H1 (cell line): ENCODE results near the gene CPA4. TPM values are rescaled to one million over a fixed set of nuclear protein-coding genes. Genes with fewer than 3 reads are reported as not detected.

Source experiments
- CTCF ChIA-PET: fragments of 300-600 bp; sonication (Branson Sonifier 250); formaldehyde crosslinking; loops from one replicate; lab custom pipeline; 2021; ENCODE audit not compliant: partially characterized antibody; lab: Charles Lee
- POLR2A ChIA-PET: fragments of 300-600 bp; sonication (Branson Sonifier 250); formaldehyde crosslinking; loops from one replicate; lab custom pipeline; 2021; ENCODE audit warnings: inconsistent platforms; ENCODE audit not compliant: partially characterized antibody; lab: Charles Lee
- DNase-seq, 2 experiments: peaks; one replicate each; pipeline versions ENCODE4 v3.0.0 to v3.0.0-alpha.2; 2010 to 2022; ENCODE audit warnings: low spot score in 2 of 2, low read depth in 1 of 2, mixed read lengths in 1 of 2
- FAIRE-seq: peaks from 2 replicates; lab custom pipeline; 2011; peaks lifted over from hg19 to GRCh38; lab: Jason Lieb, UNC
- H2AFZ ChIP-seq: 2 replicates; pipeline ENCODE4 v1.8.1; 2012; ENCODE audit warnings: low read length, inconsistent platforms
- H2AK5ac ChIP-seq: 2 replicates; pipeline ENCODE4 v1.6.1; 2013; ENCODE audit warnings: low read depth, low read length
- H2BK120ac ChIP-seq: replicated peaks from 2 replicates; pipeline ENCODE3; 2013; ENCODE audit warnings: low read depth, low read length, inconsistent platforms
- H2BK12ac ChIP-seq: 2 replicates; pipeline ENCODE4 v1.6.1; 2013; ENCODE audit warnings: low read depth, low read length
- H2BK15ac ChIP-seq: 2 replicates; pipeline ENCODE4 v1.6.1; 2013; ENCODE audit warnings: low read length
- H2BK20ac ChIP-seq: 2 replicates; pipeline ENCODE4 v1.6.1; 2013; ENCODE audit warnings: low read length
- H2BK5ac ChIP-seq: 2 replicates; pipeline ENCODE4 v1.6.1; 2013; ENCODE audit warnings: low read depth, low read length
- H3K14ac ChIP-seq: 2 replicates; pipeline ENCODE4 v1.6.1; 2013; ENCODE audit warnings: inconsistent platforms; ENCODE audit not compliant: insufficient read length
- H3K18ac ChIP-seq: 2 replicates; pipeline ENCODE4 v1.6.1; 2013; ENCODE audit warnings: low read length; ENCODE audit errors: extremely low read depth
- H3K23ac ChIP-seq: 2 replicates; pipeline ENCODE4 v1.6.1; 2013; ENCODE audit warnings: inconsistent platforms; ENCODE audit not compliant: insufficient read length
- H3K23me2 ChIP-seq: 2 replicates; pipeline ENCODE4 v1.6.1; 2013; ENCODE audit warnings: low read depth, low read length
- H3K27ac ChIP-seq: 2 replicates; pipeline ENCODE4 v1.6.1; 2011; ENCODE audit warnings: low read depth, low read length, inconsistent platforms
- H3K27me3 ChIP-seq, 4 experiments: replicated peaks in 1 of 4; 1 replicate in 1 of 4; 2 replicates in 3 of 4; pipeline versions ENCODE4 v1.6.1 to v1.8.1; 2011 to 2013; ENCODE audit warnings: low read length in 3 of 4, mild to moderate bottlenecking in 3 of 4, inconsistent platforms in 2 of 4, mixed read lengths in 2 of 4, moderate library complexity in 1 of 4; ENCODE audit not compliant: control insufficient read depth in 3 of 4, insufficient read depth in 3 of 4; ENCODE audit errors: extremely low read depth in 1 of 4
- H3K36me3 ChIP-seq, 4 experiments: 2 replicates each; pipeline versions ENCODE4 v1.6.1 to v1.8.1; 2011 to 2013; ENCODE audit warnings: mild to moderate bottlenecking in 4 of 4, low read length in 3 of 4, moderate library complexity in 2 of 4, control low read depth in 1 of 4, inconsistent platforms in 1 of 4; ENCODE audit not compliant: insufficient read depth in 4 of 4, control insufficient read depth in 2 of 4
- H3K4ac ChIP-seq: replicated peaks from 2 replicates; pipeline ENCODE3; 2013; ENCODE audit warnings: low read length, low read depth, mixed read lengths, inconsistent platforms; ENCODE audit not compliant: insufficient read length
- H3K4me1 ChIP-seq, 4 experiments: replicated peaks in 1 of 4; 1 replicate in 1 of 4; 2 replicates in 3 of 4; pipeline versions ENCODE4 v1.6.1 to v1.8.1; 2011 to 2013; ENCODE audit warnings: low read length in 3 of 4, inconsistent platforms in 2 of 4, mixed read lengths in 1 of 4; ENCODE audit not compliant: insufficient read depth in 4 of 4, control insufficient read depth in 3 of 4
- H3K4me2 ChIP-seq, 2 experiments: 2 replicates each; pipeline versions ENCODE4 v1.6.1 to v1.8.1; 2011 to 2013; ENCODE audit warnings: low read depth in 2 of 2, low read length in 2 of 2, control low read depth in 1 of 2, inconsistent platforms in 1 of 2, mild to moderate bottlenecking in 1 of 2; ENCODE audit not compliant: insufficient read depth in 1 of 2
- H3K4me3 ChIP-seq, 4 experiments: fragments of 200-600, 300-600 bp in 1 of 4; sonication (generic), shearing (Covaris generic), sonication (Bioruptor Twin) in 1 of 4; 2 replicates each; pipeline versions ENCODE4 v1.5.1 to v1.8.1; 2011 to 2016; ENCODE audit warnings: low read length in 4 of 4, low read depth in 3 of 4, control low read depth in 2 of 4, inconsistent platforms in 2 of 4, mild to moderate bottlenecking in 2 of 4, mixed read lengths in 1 of 4, moderate library complexity in 1 of 4; ENCODE audit not compliant: insufficient read depth in 2 of 4; ENCODE audit errors: extremely low read depth in 1 of 4
- H3K56ac ChIP-seq: replicated peaks from 2 replicates; pipeline ENCODE3; 2013; ENCODE audit warnings: low read depth, mild to moderate bottlenecking, mixed read lengths, low read length, inconsistent platforms; ENCODE audit not compliant: insufficient read length
- H3K79me1 ChIP-seq: 2 replicates; pipeline ENCODE4 v1.6.1; 2013; ENCODE audit warnings: low read depth, low read length, control low read depth
- H3K79me2 ChIP-seq, 2 experiments: 2 replicates each; pipeline versions ENCODE4 v1.6.1 to v1.8.1; 2012 to 2013; ENCODE audit warnings: low read length in 2 of 2, mild to moderate bottlenecking in 2 of 2, inconsistent platforms in 1 of 2; ENCODE audit not compliant: insufficient read depth in 2 of 2, control insufficient read depth in 1 of 2
- H3K9ac ChIP-seq, 4 experiments: replicated peaks in 1 of 4; 1 replicate in 1 of 4; 2 replicates in 3 of 4; pipeline versions ENCODE4 v1.6.1 to v1.8.1; 2011 to 2013; ENCODE audit warnings: low read depth in 3 of 4, low read length in 3 of 4, control low read depth in 2 of 4, mild to moderate bottlenecking in 2 of 4, moderate library complexity in 2 of 4, inconsistent platforms in 1 of 4; ENCODE audit errors: extremely low read depth in 1 of 4
- H3K9me3 ChIP-seq, 2 experiments: 2 replicates each; pipeline versions ENCODE4 v1.6.1 to v1.8.1; 2012 to 2013; ENCODE audit warnings: mild to moderate bottlenecking in 2 of 2, moderate library complexity in 2 of 2, control low read depth in 1 of 2, inconsistent platforms in 1 of 2, low read depth in 1 of 2, low read length in 1 of 2, mixed read lengths in 1 of 2; ENCODE audit not compliant: insufficient read depth in 2 of 2
- H4K20me1 ChIP-seq, 2 experiments: replicated peaks in 1 of 2; 2 replicates each; pipeline versions ENCODE3 to v1.8.1; 2011 to 2013; ENCODE audit warnings: inconsistent platforms in 2 of 2, low read length in 2 of 2, mild to moderate bottlenecking in 1 of 2; ENCODE audit not compliant: insufficient read depth in 2 of 2, control insufficient read depth in 1 of 2
- H4K5ac ChIP-seq: 2 replicates; pipeline ENCODE4 v1.6.1; 2013; ENCODE audit warnings: low read length, low read depth, mixed read lengths, inconsistent platforms; ENCODE audit not compliant: insufficient read length
- H4K8ac ChIP-seq: 2 replicates; pipeline ENCODE4 v1.8.0; 2013; ENCODE audit warnings: mild to moderate bottlenecking, moderate library complexity, low read length, inconsistent platforms; ENCODE audit not compliant: insufficient read depth; ENCODE audit errors: extremely low read depth
- H4K91ac ChIP-seq: replicated peaks from 2 replicates; pipeline ENCODE3; 2013; ENCODE audit warnings: low read length, mixed read lengths, inconsistent platforms; ENCODE audit not compliant: insufficient read length
- CEBPB ChIP-seq: IDR thresholded peaks from 2 replicates; pipeline ENCODE4 v1.6.1; 2012; ENCODE audit warnings: low read depth, low read length
- POLR2A ChIP-seq, 2 experiments: IDR thresholded peaks; 1 replicate in 1 of 2; 2 replicates in 1 of 2; pipeline ENCODE4 v1.6.1; 2011; ENCODE audit warnings: low read depth in 2 of 2, low read length in 2 of 2, mild to moderate bottlenecking in 2 of 2; ENCODE audit errors: control extremely low read depth in 1 of 2
- WGBS, 2 experiments: shearing (Covaris generic) in 1 of 2; methylation state at CpG; one replicate each; pipeline versions ENCODE4 v1.1.6 to v1.1.7; 2013 to 2015; ENCODE audit warnings: low lambda C conversion rate in 2 of 2, mixed read lengths in 2 of 2, inconsistent platforms in 1 of 2, low coverage in 1 of 2, missing lambda C conversion rate in 1 of 2; ENCODE audit not compliant: insufficient replicate concordance in 2 of 2, insufficient coverage in 1 of 2, insufficient read length in 1 of 2; ENCODE audit errors: extremely low coverage in 1 of 2, missing lambda C conversion rate in 1 of 2; 5-methylcytosine and 5-hydroxymethylcytosine counted together
- polyA plus RNA-seq, 7 experiments: library from polyadenylated mRNA; depleted of rRNA in 3 of 7; stranded (reverse) in 5 of 7; unstranded in 2 of 7; fragments of >200 nt in 5 of 7; fragments of 200-250 nt in 2 of 7; gene quantifications; 1 replicate in 5 of 7; 2 replicates in 1 of 7; 4 replicates in 1 of 7; pipeline versions ENCODE4 v1.2.1 to v1.2.3, GENCODE V29; 2011 to 2013; ENCODE audit warnings: missing spikeins in 2 of 7, mixed read lengths in 2 of 7
- total RNA-seq: library from RNA; stranded (reverse); fragmentation: NEBNext Ultra II Directional; extraction: Animal tissue kit (Norgen Biotek cat#: 25700); gene quantifications from 2 replicates; pipeline ENCODE4 v1.2.1, GENCODE V29; 2021

The CPA4 gene
- total and polyA plus RNA-seq, 2 of the 8 experiments (the other 6 are each of a cell fraction or from before 2014, with no cell fraction given): 0.03 TPM; not detected in 1

GRCh38 chr7:130346177-130346905, 53.4 kb downstream of the CPA4 start:
- ChIA-PET CTCF (interaction anchor here (0.9 to 3.0 kb wide), 5 partner anchors 9 to 145 kb away, joined by 3 to 12 read pairs (median 3); partner anchors contain the start of gene CPA1), POLR2A (interaction anchor here (1.6 kb wide), 1 partner anchor 10 kb away, joined by 3 read pairs; no protein-coding TSS in a partner anchor)
- peak overlapping the region; percentile 52; the same call in 1 of the 2 replicates for H3K18ac ChIP-seq
- no peak overlapping the region for H3K9ac ChIP-seq
- H3K4me1 ChIP-seq: peaks cover 2 to 8% (median 5%) of the 10 kb centered on the region in 4 experiments
- H4K91ac ChIP-seq: peak overlapping the region; percentile 38
- H3K36me3 ChIP-seq: no peaks in the 10 kb centered on the region
- H3K27ac ChIP-seq: no peak overlapping the region
- no peak overlapping the region for H3K4me2 ChIP-seq
- no peak overlapping the region for H2BK15ac ChIP-seq
- WGBS, 2 experiments: 88% methylated on average over 10 of the region's 10 CpGs; no CpG with 5 or more reads in 1 of the 2 experiments
- H3K9me3 ChIP-seq: no peaks in the 10 kb centered on the region
- H3K56ac ChIP-seq: no peak overlapping the region
- no peak overlapping the region for H2AK5ac ChIP-seq
- no peak overlapping the region for H3K14ac ChIP-seq
- FAIRE-seq (no peak), DNase-seq (no peak)
- no peak overlapping the region for H2BK120ac ChIP-seq
- H3K23ac ChIP-seq: no peak overlapping the region
- no peak overlapping the region for H4K8ac ChIP-seq
- H2BK12ac ChIP-seq: peak overlapping the region; percentile 9; the same call in 1 of the 2 replicates
- H3K4ac ChIP-seq: no peak overlapping the region
- H2BK5ac ChIP-seq: 0 out of 2 replicates have a peak overlapping the region, but pooled peaks have one; percentile 35
- no peak overlapping the region for H3K4me3 ChIP-seq
- no peaks in the 10 kb centered on the region for H3K23me2 ChIP-seq
- no peaks in the 10 kb centered on the region for H4K20me1 ChIP-seq
- no peak overlapping the region for H2AFZ ChIP-seq
- no peaks in the 10 kb centered on the region for H3K27me3 ChIP-seq
- no peak for TF ChIP-seq CEBPB
- no peak for TF ChIP-seq POLR2A (IDR thresholded peaks at IDR 0.05; ENCODE audit: control extremely low read depth in 1 of 2, low read depth in 2 of 2, low read length in 2 of 2)
- H3K79me2 ChIP-seq: no peaks in the 10 kb centered on the region
- no peak overlapping the region for H4K5ac ChIP-seq
- no peaks in the 10 kb centered on the region for H3K79me1 ChIP-seq
- H2BK20ac ChIP-seq: peak overlapping the region; percentile 80; the same call in 1 of the 2 replicates
